Spleen (tissue), 7 donors: ENCODE measurements around the gene PLCH1.

Experiments
- POLR2AphosphoS5 ChIP-seq, 3 donors: sonication (generic); formaldehyde crosslinking; IDR thresholded peaks; one replicate each; pipeline ENCODE4 v1.5.1; 2017; ENCODE audit warnings: antibody characterized with exemption in 3 of 3
- TF ChIP-seq, protein P1 (sequence below), 11 experiments: fragments of 200-600 bp in 7 of 11; fragments of 450-650 bp in 4 of 11; sonication (generic) in 4 of 11; IDR thresholded peaks in 8 of 11; conservative IDR thresholded peaks in 3 of 11; 1 replicate in 7 of 11; 2 replicates in 4 of 11; pipeline versions ENCODE4 v1.4.0 to v1.8.0; 2016 to 2021; ENCODE audit warnings: antibody characterized with exemption in 11 of 11, inconsistent platforms in 4 of 11, mild to moderate bottlenecking in 1 of 11
- donor health status: DM: no; HTN: no; CAD: no; lungs with moderate emphysema.
- donor health status: DM: no; HTN: no; CAD: no.
- donor health status: DM: no; HTN: no; CAD: no.

DNA sequence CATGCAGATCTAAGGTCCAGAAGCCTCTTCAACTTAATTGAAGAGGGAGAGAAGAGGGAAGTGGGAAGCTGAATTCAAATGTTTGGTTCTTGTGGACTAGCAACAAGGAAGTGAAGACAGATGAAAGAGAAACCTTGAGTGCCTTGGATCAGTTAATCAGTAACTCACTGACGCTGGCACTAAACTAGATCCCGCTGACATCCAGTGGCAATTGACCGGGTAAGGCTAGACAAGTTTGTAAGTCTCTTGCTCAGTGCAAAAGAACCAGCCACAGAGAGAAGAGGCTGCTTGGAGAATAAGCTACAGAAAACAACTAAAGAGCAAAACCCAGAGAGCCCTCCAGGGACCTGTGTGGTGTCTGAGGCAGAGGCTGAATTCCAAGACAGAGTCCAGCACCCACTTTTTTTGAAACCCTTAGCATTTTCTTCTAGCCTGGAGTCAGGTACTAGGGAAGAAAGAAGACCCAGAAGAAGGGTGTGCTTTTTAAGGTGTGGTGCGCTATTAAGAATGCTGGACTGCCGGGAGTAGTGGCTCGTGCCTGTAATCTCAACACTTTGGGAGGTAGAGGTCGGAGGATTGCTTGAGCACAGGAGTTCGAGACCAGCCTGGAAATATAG, 6.9 kb downstream of the PLCH1 start:
- TF ChIP-seq, protein P1, sequence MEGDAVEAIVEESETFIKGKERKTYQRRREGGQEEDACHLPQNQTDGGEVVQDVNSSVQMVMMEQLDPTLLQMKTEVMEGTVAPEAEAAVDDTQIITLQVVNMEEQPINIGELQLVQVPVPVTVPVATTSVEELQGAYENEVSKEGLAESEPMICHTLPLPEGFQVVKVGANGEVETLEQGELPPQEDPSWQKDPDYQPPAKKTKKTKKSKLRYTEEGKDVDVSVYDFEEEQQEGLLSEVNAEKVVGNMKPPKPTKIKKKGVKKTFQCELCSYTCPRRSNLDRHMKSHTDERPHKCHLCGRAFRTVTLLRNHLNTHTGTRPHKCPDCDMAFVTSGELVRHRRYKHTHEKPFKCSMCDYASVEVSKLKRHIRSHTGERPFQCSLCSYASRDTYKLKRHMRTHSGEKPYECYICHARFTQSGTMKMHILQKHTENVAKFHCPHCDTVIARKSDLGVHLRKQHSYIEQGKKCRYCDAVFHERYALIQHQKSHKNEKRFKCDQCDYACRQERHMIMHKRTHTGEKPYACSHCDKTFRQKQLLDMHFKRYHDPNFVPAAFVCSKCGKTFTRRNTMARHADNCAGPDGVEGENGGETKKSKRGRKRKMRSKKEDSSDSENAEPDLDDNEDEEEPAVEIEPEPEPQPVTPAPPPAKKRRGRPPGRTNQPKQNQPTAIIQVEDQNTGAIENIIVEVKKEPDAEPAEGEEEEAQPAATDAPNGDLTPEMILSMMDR (IDR thresholded peaks at IDR 0.05 in 8 of 11, conservative IDR thresholded peaks at IDR 0.05 in 3 of 11): no peak
- TF ChIP-seq POLR2AphosphoS5 (IDR thresholded peaks at IDR 0.05): no peak
